Mesenchymal stem cell (in vitro differentiated cells and primary cell): Measurements from ENCODE around the gene SCYL1.

Source experiments
- DNase-seq: peaks from one replicate; pipeline ENCODE4 v3.0.0-alpha.2; 2013
- H2AFZ ChIP-seq: one replicate; pipeline ENCODE4 v1.6.1; 2013; ENCODE audit warnings: low read depth, mild to moderate bottlenecking, control low read depth, inconsistent platforms, low read length, moderate library complexity
- H2AK5ac ChIP-seq: 2 replicates; pipeline ENCODE4 v1.6.1; 2013; ENCODE audit warnings: low read length, moderate library complexity, mild to moderate bottlenecking, inconsistent platforms; ENCODE audit not compliant: severe bottlenecking
- H2BK120ac ChIP-seq: one replicate; pipeline ENCODE4 v1.6.1; 2013; ENCODE audit warnings: low read depth, mild to moderate bottlenecking, inconsistent platforms, low read length, moderate library complexity
- H2BK12ac ChIP-seq, 2 experiments: one replicate each; pipeline ENCODE4 v1.6.1; 2013; ENCODE audit warnings: inconsistent platforms in 2 of 2, low read length in 2 of 2, mild to moderate bottlenecking in 2 of 2, moderate library complexity in 2 of 2, control low read depth in 1 of 2
- H2BK15ac ChIP-seq: one replicate; pipeline ENCODE4 v1.6.1; 2013; ENCODE audit warnings: mild to moderate bottlenecking, low read depth, inconsistent platforms; ENCODE audit not compliant: poor library complexity, severe bottlenecking
- H2BK5ac ChIP-seq: 2 replicates; pipeline ENCODE4 v1.6.1; 2013; ENCODE audit warnings: low read depth, mild to moderate bottlenecking, low read length, control low read depth, inconsistent platforms; ENCODE audit not compliant: poor library complexity, severe bottlenecking
- H3K14ac ChIP-seq, 2 experiments: one replicate each; pipeline ENCODE4 v1.6.1; 2013; ENCODE audit warnings: inconsistent platforms in 2 of 2, low read length in 2 of 2, control low read depth in 1 of 2, mild to moderate bottlenecking in 1 of 2, moderate library complexity in 1 of 2
- H3K18ac ChIP-seq, 2 experiments: one replicate each; pipeline ENCODE4 v1.6.1; 2013; ENCODE audit warnings: inconsistent platforms in 2 of 2, low read length in 2 of 2, control low read depth in 1 of 2, low read depth in 1 of 2, mild to moderate bottlenecking in 1 of 2
- H3K23ac ChIP-seq, 2 experiments: one replicate each; pipeline ENCODE4 v1.6.1; 2013; ENCODE audit warnings: inconsistent platforms in 2 of 2, low read length in 2 of 2, mild to moderate bottlenecking in 2 of 2, moderate library complexity in 2 of 2, control low read depth in 1 of 2
- H3K27ac ChIP-seq: 2 replicates; pipeline ENCODE4 v1.5.1; 2013; ENCODE audit warnings: mild to moderate bottlenecking, moderate library complexity, low read length, control low read depth, inconsistent platforms; ENCODE audit not compliant: poor library complexity, severe bottlenecking
- H3K27me3 ChIP-seq, 2 experiments: 2 replicates each; pipeline versions ENCODE4 v1.6.1 to v1.7.0; 2013; ENCODE audit warnings: low read length in 2 of 2, mild to moderate bottlenecking in 2 of 2, moderate library complexity in 2 of 2, control low read depth in 1 of 2, inconsistent platforms in 1 of 2; ENCODE audit not compliant: control insufficient read depth in 1 of 2, insufficient read depth in 1 of 2
- H3K36me3 ChIP-seq, 2 experiments: 2 replicates each; pipeline versions ENCODE4 v1.6.1 to v1.7.0; 2013; ENCODE audit warnings: low read length in 2 of 2, control low read depth in 1 of 2, inconsistent platforms in 1 of 2, low read depth in 1 of 2, mild to moderate bottlenecking in 1 of 2; ENCODE audit not compliant: insufficient read depth in 2 of 2, control insufficient read depth in 1 of 2
- H3K4ac ChIP-seq, 2 experiments: one replicate each; pipeline ENCODE4 v1.6.1; 2013; ENCODE audit warnings: inconsistent platforms in 2 of 2, low read length in 2 of 2, mild to moderate bottlenecking in 2 of 2, moderate library complexity in 2 of 2, control low read depth in 1 of 2, low read depth in 1 of 2
- H3K4me1 ChIP-seq: 2 replicates; pipeline ENCODE4 v1.6.1; 2013; ENCODE audit warnings: low read depth, low read length, control low read depth; ENCODE audit not compliant: control insufficient read depth, insufficient read depth
- H3K4me2 ChIP-seq: 2 replicates; pipeline ENCODE4 v1.6.1; 2013; ENCODE audit warnings: low read length, mild to moderate bottlenecking, inconsistent platforms; ENCODE audit not compliant: poor library complexity, severe bottlenecking
- H3K4me3 ChIP-seq, 2 experiments: 2 replicates each; pipeline versions ENCODE4 v1.5.1 to v1.7.0; 2013; ENCODE audit warnings: low read length in 2 of 2, mild to moderate bottlenecking in 2 of 2, control low read depth in 1 of 2, low read depth in 1 of 2; ENCODE audit not compliant: insufficient read depth in 1 of 2
- H3K79me1 ChIP-seq: replicated peaks from 2 replicates; pipeline ENCODE4 v1.6.1; 2013; ENCODE audit warnings: mild to moderate bottlenecking, control low read depth, low read length, inconsistent platforms; ENCODE audit not compliant: poor library complexity, severe bottlenecking
- H3K9ac ChIP-seq: 2 replicates; pipeline ENCODE4 v1.7.0; 2013; ENCODE audit warnings: mild to moderate bottlenecking, low read length, moderate library complexity
- H3K9me3 ChIP-seq: 2 replicates; pipeline ENCODE4 v1.7.0; 2013; ENCODE audit warnings: mild to moderate bottlenecking, low read length; ENCODE audit not compliant: control insufficient read depth
- H4K8ac ChIP-seq: one replicate; pipeline ENCODE4 v1.6.1; 2013; ENCODE audit warnings: inconsistent platforms, mild to moderate bottlenecking, low read length, moderate library complexity
- H4K91ac ChIP-seq: one replicate; pipeline ENCODE4 v1.6.1; 2013; ENCODE audit warnings: mild to moderate bottlenecking, low read length, inconsistent platforms
- WGBS: methylation state at CpG from one replicate; pipeline ENCODE4 v1.1.7; 2013; ENCODE audit warnings: mixed read lengths; 5-methylcytosine and 5-hydroxymethylcytosine counted together

Gene SCYL1

DNA sequence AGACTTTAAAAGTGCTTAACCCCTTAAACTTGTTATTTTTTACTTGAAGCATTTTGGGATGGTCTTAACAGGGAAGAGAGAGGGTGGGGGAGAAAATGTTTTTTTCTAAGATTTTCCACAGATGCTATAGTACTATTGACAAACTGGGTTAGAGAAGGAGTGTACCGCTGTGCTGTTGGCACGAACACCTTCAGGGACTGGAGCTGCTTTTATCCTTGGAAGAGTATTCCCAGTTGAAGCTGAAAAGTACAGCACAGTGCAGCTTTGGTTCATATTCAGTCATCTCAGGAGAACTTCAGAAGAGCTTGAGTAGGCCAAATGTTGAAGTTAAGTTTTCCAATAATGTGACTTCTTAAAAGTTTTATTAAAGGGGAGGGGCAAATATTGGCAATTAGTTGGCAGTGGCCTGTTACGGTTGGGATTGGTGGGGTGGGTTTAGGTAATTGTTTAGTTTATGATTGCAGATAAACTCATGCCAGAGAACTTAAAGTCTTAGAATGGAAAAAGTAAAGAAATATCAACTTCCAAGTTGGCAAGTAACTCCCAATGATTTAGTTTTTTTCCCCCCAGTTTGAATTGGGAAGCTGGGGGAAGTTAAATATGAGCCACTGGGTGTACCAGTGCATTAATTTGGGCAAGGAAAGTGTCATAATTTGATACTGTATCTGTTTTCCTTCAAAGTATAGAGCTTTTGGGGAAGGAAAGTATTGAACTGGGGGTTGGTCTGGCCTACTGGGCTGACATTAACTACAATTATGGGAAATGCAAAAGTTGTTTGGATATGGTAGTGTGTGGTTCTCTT is 23.2 kb upstream of the SCYL1 start:
- H3K36me3 ChIP-seq: peaks cover 14 to 72% of the 10 kb centered on the region in 2 experiments
- H3K79me1 ChIP-seq: no peaks in the 10 kb centered on the region
- H3K4me2 ChIP-seq: no peak overlapping the region
- no peak overlapping the region for H2AFZ ChIP-seq
- H3K23ac ChIP-seq: no peak overlapping the region
- DNase-seq: peak; percentile 73
- peak overlapping the region; percentile 98 for H3K9ac ChIP-seq
- H3K27me3 ChIP-seq: no peaks in the 10 kb centered on the region
- peak overlapping the region; percentile 97 for H3K27ac ChIP-seq
- WGBS: 1% methylated on average over 3 of the region's 3 CpGs
- H2BK5ac ChIP-seq: no peak overlapping the region
- peak overlapping the region in 1 of 2 experiments; percentile 60 for H3K14ac ChIP-seq
- no peak overlapping the region for H3K4ac ChIP-seq
- H3K18ac ChIP-seq: no peak overlapping the region
- H2BK12ac ChIP-seq: no peak overlapping the region
- peaks cover 5% of the 10 kb centered on the region for H3K4me1 ChIP-seq
- H4K91ac ChIP-seq: no peak overlapping the region
- no peak overlapping the region for H2BK15ac ChIP-seq
- no peak overlapping the region for H2AK5ac ChIP-seq
- H4K8ac ChIP-seq: no peak overlapping the region
- H2BK120ac ChIP-seq: no peak overlapping the region
- H3K9me3 ChIP-seq: no peaks in the 10 kb centered on the region
- H3K4me3 ChIP-seq: peak overlapping the region; percentile 49 to 90

DNA sequence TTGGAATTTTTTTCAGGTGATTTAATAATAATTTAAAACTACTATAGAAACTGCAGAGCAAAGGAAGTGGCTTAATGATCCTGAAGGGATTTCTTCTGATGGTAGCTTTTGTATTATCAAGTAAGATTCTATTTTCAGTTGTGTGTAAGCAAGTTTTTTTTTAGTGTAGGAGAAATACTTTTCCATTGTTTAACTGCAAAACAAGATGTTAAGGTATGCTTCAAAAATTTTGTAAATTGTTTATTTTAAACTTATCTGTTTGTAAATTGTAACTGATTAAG is 22.7 kb upstream of the SCYL1 start:
- H3K4me1 ChIP-seq: peaks cover 6% of the 10 kb centered on the region
- H3K36me3 ChIP-seq: peaks cover 19 to 78% of the 10 kb centered on the region in 2 experiments
- no peak overlapping the region for H3K23ac ChIP-seq
- H3K14ac ChIP-seq: no peak overlapping the region
- H4K91ac ChIP-seq: no peak overlapping the region
- no peak overlapping the region for H2AK5ac ChIP-seq
- H3K4me2 ChIP-seq: no peak overlapping the region
- no peak overlapping the region for H4K8ac ChIP-seq
- H3K4me3 ChIP-seq: peak overlapping the region; percentile 26 to 90
- no peak overlapping the region for H2AFZ ChIP-seq
- no peaks in the 10 kb centered on the region for H3K27me3 ChIP-seq
- no peaks in the 10 kb centered on the region for H3K9me3 ChIP-seq
- no peaks in the 10 kb centered on the region for H3K79me1 ChIP-seq
- H3K9ac ChIP-seq: peak overlapping the region; percentile 98
- peak overlapping the region; percentile 97 for H3K27ac ChIP-seq
- H2BK15ac ChIP-seq: no peak overlapping the region
- H2BK5ac ChIP-seq: no peak overlapping the region
- no peak overlapping the region for H2BK120ac ChIP-seq
- DNase-seq: no peak
- H3K4ac ChIP-seq: no peak overlapping the region
- H3K18ac ChIP-seq: no peak overlapping the region
- H2BK12ac ChIP-seq: no peak overlapping the region

DNA sequence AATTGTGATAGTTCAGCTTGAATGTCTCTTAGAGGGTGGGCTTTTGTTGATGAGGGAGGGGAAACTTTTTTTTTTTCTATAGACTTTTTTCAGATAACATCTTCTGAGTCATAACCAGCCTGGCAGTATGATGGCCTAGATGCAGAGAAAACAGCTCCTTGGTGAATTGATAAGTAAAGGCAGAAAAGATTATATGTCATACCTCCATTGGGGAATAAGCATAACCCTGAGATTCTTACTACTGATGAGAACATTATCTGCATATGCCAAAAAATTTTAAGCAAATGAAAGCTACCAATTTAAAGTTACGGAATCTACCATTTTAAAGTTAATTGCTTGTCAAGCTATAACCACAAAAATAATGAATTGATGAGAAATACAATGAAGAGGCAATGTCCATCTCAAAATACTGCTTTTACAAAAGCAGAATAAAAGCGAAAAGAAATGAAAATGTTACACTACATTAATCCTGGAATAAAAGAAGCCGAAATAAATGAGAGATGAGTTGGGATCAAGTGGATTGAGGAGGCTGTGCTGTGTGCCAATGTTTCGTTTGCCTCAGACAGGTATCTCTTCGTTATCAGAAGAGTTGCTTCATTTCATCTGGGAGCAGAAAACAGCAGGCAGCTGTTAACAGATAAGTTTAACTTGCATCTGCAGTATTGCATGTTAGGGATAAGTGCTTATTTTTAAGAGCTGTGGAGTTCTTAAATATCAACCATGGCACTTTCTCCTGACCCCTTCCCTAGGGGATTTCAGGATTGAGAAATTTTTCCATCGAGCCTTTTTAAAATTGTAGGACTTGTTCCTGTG is 22.1 kb upstream of the SCYL1 start:
- H3K27me3 ChIP-seq: no peaks in the 10 kb centered on the region
- no peak overlapping the region for H2AFZ ChIP-seq
- 0% methylated on average over 3 of the region's 6 CpGs for WGBS

DNA sequence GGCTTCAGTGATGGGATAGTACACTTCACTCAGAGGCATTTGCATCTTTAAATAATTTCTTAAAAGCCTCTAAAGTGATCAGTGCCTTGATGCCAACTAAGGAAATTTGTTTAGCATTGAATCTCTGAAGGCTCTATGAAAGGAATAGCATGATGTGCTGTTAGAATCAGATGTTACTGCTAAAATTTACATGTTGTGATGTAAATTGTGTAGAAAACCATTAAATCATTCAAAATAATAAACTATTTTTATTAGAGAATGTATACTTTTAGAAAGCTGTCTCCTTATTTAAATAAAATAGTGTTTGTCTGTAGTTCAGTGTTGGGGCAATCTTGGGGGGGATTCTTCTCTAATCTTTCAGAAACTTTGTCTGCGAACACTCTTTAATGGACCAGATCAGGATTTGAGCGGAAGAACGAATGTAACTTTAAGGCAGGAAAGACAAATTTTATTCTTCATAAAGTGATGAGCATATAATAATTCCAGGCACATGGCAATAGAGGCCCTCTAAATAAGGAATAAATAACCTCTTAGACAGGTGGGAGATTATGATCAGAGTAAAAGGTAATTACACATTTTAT is 21.4 kb upstream of the SCYL1 start:
- peak overlapping the region; percentile 77 for H3K27ac ChIP-seq
- H3K23ac ChIP-seq: no peak overlapping the region

More for the DNA sequence above, 22.1 kb upstream of the SCYL1 start:
- DNase-seq: peak; percentile 74
- no peak overlapping the region for H4K8ac ChIP-seq
- H3K79me1 ChIP-seq: no peaks in the 10 kb centered on the region
- peak overlapping the region in 1 of 2 experiments; percentile 2 for H3K14ac ChIP-seq
- H2AK5ac ChIP-seq: no peak overlapping the region
- peak overlapping the region; percentile 77 for H3K27ac ChIP-seq
- no peak overlapping the region for H2BK120ac ChIP-seq
- peak overlapping the region; percentile 1 for H3K4me2 ChIP-seq
- H3K36me3 ChIP-seq: peaks cover 19 to 78% of the 10 kb centered on the region in 2 experiments
- H3K4ac ChIP-seq: no peak overlapping the region
- H2BK12ac ChIP-seq: no peak overlapping the region
- H2BK5ac ChIP-seq: peak overlapping the region; percentile 57
- peak overlapping the region; percentile 98 for H3K9ac ChIP-seq
- peaks cover 6% of the 10 kb centered on the region for H3K4me1 ChIP-seq
- H2BK15ac ChIP-seq: no peak overlapping the region
- no peak overlapping the region for H3K23ac ChIP-seq
- no peak overlapping the region for H4K91ac ChIP-seq
- H3K18ac ChIP-seq: no peak overlapping the region
- H3K9me3 ChIP-seq: no peaks in the 10 kb centered on the region
- H3K4me3 ChIP-seq: peak overlapping the region; percentile 44 to 90

More for the DNA sequence above, 21.4 kb upstream of the SCYL1 start:
- peaks cover 19 to 78% of the 10 kb centered on the region in 2 experiments for H3K36me3 ChIP-seq
- H3K4ac ChIP-seq: no peak overlapping the region
- H3K4me1 ChIP-seq: peaks cover 2% of the 10 kb centered on the region
- no CpG with 5 or more reads among the region's 3 CpGs for WGBS
- peak overlapping the region; percentile 1 for H3K4me2 ChIP-seq
- H2AFZ ChIP-seq: no peak overlapping the region
- no peak overlapping the region for H4K91ac ChIP-seq
- H3K9me3 ChIP-seq: no peaks in the 10 kb centered on the region
- H4K8ac ChIP-seq: no peak overlapping the region
- no peaks in the 10 kb centered on the region for H3K27me3 ChIP-seq
- no peak overlapping the region for H2AK5ac ChIP-seq
- H3K4me3 ChIP-seq: peak overlapping the region; percentile 33 to 90
- no peak overlapping the region for H3K18ac ChIP-seq
- no peak overlapping the region for H2BK12ac ChIP-seq
- no peaks in the 10 kb centered on the region for H3K79me1 ChIP-seq
- no peak overlapping the region for H2BK15ac ChIP-seq
- H3K9ac ChIP-seq: peak overlapping the region; percentile 98
- no peak for DNase-seq
- H2BK5ac ChIP-seq: peak overlapping the region; percentile 57
- H3K14ac ChIP-seq: no peak overlapping the region
- H2BK120ac ChIP-seq: no peak overlapping the region
